Fibroblast of mammary gland (primary cell): Measurements from ENCODE around the gene KIF23.

ENCODE experiments used
- DNase-seq: peaks from one replicate; pipeline ENCODE4 v3.0.0-alpha.2; 2010; ENCODE audit warnings: low read depth
- H3K4me3 ChIP-seq: 2 replicates; pipeline ENCODE4 v1.5.1; 2011; ENCODE audit warnings: low read depth, mild to moderate bottlenecking, low read length, moderate library complexity; ENCODE audit not compliant: control insufficient read depth
- TF ChIP-seq, protein P1 (sequence below): conservative IDR thresholded peaks from 2 replicates; pipeline ENCODE4 v1.5.1; 2011; ENCODE audit warnings: low read depth, low read length, inconsistent platforms; ENCODE audit not compliant: control insufficient read depth, insufficient read depth

Gene KIF23

DNA sequence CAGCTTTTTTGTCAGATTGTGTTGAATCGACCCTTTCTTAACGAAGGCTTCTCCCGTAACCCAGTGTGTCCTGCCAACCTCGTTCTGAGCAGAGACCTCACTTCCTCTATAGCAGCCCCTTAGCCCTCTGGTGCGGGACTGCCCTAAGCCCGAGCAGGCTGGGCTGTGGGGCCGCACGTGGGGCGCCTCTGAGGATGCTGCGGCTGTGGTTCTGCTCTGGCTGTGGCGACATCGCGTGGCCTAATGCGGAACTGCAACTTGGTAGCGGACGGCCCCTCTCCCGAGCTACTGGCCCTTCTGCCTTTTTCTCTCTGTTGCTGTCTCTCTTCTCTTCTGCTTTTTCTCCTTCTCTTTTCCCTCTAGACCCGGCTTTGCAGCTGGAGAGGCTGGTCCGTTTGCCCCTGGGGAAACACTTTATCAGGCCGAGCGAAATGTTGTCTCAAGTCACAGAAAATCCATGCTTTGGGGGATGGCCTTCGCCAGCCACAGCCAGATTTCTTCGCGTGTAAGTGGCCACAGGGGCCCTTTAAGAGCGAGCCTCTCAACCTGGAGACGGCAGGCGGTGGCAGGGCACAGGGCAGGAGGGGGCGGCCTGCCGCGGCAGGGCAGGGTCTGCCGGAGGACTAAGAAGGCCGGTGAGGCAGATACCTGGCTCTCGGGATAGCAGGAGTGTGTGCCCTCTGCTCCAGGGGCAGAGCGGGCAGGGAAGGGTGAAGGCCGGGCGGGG is 19.4 kb upstream of the KIF23 start:
- TF ChIP-seq, protein P1, sequence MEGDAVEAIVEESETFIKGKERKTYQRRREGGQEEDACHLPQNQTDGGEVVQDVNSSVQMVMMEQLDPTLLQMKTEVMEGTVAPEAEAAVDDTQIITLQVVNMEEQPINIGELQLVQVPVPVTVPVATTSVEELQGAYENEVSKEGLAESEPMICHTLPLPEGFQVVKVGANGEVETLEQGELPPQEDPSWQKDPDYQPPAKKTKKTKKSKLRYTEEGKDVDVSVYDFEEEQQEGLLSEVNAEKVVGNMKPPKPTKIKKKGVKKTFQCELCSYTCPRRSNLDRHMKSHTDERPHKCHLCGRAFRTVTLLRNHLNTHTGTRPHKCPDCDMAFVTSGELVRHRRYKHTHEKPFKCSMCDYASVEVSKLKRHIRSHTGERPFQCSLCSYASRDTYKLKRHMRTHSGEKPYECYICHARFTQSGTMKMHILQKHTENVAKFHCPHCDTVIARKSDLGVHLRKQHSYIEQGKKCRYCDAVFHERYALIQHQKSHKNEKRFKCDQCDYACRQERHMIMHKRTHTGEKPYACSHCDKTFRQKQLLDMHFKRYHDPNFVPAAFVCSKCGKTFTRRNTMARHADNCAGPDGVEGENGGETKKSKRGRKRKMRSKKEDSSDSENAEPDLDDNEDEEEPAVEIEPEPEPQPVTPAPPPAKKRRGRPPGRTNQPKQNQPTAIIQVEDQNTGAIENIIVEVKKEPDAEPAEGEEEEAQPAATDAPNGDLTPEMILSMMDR: peak; percentile 81
- H3K4me3 ChIP-seq: no peak overlapping the region
- DNase-seq: peak; percentile 67

DNA sequence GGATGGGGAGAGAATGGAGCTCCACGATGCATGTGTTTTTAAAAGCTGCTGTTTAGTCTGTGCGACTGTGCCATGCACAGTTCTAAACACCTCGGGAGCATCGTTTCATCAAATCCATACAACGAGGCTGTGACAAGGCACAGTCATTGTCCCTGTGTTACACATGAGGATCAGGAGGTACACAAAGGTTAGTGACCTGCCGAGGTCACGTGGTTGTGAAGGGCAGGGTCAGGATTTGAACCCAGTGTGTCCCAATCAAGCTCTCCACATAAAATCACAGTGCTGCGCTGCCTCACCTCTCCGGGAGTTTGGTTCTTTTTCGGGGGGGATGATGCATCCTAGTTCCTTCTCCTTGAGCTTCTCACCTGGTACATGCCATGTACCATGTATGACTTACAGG is 18.7 kb upstream of the KIF23 start:
- no peak for DNase-seq
- no peak overlapping the region for H3K4me3 ChIP-seq
- TF ChIP-seq, protein P1: no peak

DNA sequence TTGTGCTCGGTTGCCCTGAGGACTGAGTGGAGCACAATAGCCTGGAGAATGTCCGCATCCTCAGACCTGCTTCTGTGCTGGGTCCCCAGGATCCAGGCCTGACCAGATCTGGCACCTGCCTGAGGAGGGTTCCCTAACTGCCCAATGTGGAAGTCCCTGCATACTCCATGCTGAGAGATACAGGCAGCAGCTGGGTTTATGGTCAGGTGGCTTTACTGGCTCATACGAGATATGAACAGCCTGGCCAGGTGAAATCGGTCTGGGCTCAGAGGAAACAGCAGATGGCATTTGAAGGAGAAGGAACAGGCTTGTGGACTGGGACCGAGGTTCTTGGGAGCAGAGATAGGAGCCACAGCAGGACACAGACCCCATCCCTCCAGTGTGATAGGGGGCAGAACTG is 18.2 kb upstream of the KIF23 start:
- TF ChIP-seq, protein P1: no peak
- no peak overlapping the region for H3K4me3 ChIP-seq
- DNase-seq: no peak

DNA sequence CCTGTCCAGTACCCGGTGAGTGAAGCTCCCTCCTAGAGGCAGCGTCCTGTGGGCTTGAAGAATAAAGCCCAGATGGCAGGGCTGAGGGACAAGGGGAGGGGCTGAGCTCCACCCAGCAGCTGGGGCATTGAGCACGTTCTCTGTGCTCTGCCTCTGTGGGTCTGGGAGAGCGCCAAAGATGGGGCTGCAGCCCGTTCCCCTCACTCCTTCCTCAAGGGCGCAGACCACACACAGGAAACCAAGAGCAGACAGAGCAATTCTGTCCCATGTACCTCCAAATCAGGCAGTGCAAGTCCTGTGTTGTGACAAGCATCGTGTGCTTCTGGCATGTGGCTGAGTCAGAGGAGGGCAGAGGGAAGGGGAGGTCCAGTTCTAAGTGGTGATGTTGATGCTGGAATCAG is 15.7 kb upstream of the KIF23 start:
- peak; percentile 41 for DNase-seq
- TF ChIP-seq, protein P1: no peak
- H3K4me3 ChIP-seq: no peak overlapping the region

- TF ChIP-seq, protein P1: no peak
- no peak for DNase-seq
- no peak overlapping the region for H3K4me3 ChIP-seq
These were observed 13.3 kb upstream of the KIF23 start for GRCh38 chr15:69400850-69401249.

DNA sequence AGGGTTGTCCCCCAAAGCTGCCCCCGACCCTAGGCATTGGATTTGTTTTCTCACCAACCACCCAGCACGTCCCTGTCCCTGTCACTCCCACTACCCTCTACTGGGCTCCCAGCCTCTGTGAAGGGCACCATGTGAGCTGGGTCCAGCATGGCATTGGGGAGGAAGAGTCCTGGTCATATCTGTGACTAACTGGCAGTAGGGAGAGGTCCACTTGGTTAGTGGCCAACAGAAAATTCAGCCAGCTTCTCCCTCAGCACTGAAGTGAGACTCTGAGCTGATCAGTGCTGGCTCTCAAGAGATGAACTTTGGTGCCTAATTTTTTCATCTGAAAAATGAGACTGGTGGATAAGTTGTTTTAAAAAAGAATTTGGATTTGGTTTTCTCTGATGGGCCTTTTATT is 11.3 kb upstream of the KIF23 start:
- TF ChIP-seq, protein P1: no peak
- peak; percentile 33 for DNase-seq
- no peak overlapping the region for H3K4me3 ChIP-seq
